GM12864 (cell line): ENCODE results near the gene UQCRQ.

Experiments used
- DNase-seq: peaks from one replicate; pipeline ENCODE4 v3.0.0-alpha.2; 2011; ENCODE audit warnings: low read depth
- H3K4me3 ChIP-seq: 2 replicates; pipeline ENCODE4 v1.5.1; 2011; ENCODE audit warnings: mild to moderate bottlenecking, low read depth, low read length, control low read depth
- CTCF ChIP-seq: IDR thresholded peaks from 2 replicates; pipeline ENCODE4 v1.5.1; 2011; ENCODE audit warnings: low read depth, mild to moderate bottlenecking, moderate library complexity, low read length, control low read depth, inconsistent platforms; ENCODE audit errors: missing control alignments

UQCRQ gene

DNA sequence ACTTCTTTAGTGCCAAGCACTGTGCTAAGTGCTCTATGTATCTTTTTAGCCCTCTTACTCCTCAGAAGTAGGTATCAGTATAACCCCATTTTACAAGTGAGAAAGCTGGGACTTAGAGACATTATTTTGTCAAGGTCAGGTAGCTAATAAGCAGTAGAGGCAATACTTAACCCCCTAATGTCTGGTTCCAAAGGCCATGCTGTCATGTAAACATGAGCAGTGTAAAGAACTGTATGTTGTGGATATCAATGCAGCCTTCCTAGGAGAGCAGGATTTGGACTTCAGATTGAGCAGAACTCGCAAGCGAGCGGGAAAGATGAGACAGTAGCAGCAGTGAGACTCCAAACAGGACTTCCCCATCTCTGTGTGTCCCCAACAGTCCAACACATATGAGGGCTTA is 32.4 kb upstream of the UQCRQ start:
- TF ChIP-seq CTCF: no peak
- no peak overlapping the region for H3K4me3 ChIP-seq

DNA sequence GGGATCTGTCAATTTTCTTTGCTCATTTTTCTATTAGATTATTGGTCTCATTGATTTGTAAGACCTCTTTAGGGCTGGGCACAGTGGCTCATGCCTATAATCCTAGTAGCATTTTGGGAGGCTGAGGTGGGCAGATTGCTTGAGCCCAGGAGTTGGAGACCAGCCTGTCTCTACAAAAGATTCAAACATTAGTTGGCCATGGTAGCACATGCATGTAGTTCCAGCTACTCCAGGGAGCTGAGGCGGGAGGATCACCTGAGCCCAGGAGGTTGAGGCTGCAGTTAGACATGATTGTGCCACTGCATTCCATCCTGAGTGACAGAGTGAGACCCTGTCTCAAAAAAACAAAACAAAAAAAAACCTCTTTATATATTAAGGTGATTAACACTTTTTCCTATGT is 29.6 kb upstream of the UQCRQ start:
- TF ChIP-seq CTCF: no peak
- no peak overlapping the region for H3K4me3 ChIP-seq
- no peak for DNase-seq

More for the DNA sequence above, 32.4 kb upstream of the UQCRQ start:
- DNase-seq: no peak

DNA sequence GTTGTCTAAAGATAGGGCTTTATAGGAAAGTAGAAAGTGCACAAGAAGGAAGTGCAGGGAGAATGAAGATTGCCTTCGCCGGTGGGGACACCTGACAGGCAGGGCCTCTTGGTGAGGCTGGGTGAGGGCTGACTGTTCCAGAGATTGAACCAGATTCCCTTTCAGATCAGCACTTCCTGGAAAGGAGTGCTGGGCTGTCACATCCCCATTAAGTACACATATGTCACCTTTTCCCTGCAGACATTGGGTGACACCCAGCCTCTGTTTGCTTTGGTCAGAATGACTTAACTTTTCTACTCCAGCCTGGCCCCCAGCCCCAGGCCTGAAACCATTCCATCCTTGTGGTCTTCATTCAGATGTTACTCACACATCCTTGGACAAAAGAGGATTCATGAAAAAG is 28.6 kb upstream of the UQCRQ start:
- no peak for DNase-seq
- no peak for TF ChIP-seq CTCF
- no peak overlapping the region for H3K4me3 ChIP-seq

DNA sequence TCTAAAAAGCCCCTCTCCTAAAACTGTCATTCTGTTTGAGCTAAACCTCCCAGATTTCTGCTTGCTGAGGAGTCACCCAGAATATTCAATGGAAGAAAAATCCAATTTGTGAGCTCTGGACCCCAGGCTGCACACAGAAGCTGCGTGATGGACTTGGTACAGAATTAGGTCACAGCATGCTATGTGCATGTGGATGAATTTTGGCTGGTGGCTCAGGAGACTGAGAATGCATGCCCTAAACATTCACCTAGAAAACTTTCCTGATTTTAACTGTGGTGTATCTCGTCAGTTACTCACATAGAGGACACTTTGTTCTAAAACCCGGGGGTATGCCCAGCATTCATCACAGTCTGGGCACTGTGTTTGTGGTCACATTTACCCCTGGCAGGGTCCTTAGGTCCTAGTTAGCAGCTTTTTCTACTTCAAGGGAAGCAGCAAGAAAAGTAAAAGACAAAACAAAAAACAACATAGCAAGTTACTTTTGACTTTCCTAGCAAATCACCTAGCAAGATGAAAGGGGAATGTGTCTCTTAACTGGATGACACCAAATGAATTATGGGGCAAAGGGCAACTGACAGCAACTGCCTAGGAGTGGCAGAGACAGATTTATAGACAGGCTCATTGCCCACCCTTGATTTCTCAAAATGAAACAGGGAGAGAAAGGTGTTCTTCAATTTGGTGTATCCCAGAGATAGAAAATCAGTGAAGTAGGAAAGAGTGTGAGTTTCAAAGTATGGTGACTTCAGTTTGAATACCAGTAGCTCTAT is 27.7 kb upstream of the UQCRQ start:
- DNase-seq: no peak
- no peak overlapping the region for H3K4me3 ChIP-seq
- no peak for TF ChIP-seq CTCF

DNA sequence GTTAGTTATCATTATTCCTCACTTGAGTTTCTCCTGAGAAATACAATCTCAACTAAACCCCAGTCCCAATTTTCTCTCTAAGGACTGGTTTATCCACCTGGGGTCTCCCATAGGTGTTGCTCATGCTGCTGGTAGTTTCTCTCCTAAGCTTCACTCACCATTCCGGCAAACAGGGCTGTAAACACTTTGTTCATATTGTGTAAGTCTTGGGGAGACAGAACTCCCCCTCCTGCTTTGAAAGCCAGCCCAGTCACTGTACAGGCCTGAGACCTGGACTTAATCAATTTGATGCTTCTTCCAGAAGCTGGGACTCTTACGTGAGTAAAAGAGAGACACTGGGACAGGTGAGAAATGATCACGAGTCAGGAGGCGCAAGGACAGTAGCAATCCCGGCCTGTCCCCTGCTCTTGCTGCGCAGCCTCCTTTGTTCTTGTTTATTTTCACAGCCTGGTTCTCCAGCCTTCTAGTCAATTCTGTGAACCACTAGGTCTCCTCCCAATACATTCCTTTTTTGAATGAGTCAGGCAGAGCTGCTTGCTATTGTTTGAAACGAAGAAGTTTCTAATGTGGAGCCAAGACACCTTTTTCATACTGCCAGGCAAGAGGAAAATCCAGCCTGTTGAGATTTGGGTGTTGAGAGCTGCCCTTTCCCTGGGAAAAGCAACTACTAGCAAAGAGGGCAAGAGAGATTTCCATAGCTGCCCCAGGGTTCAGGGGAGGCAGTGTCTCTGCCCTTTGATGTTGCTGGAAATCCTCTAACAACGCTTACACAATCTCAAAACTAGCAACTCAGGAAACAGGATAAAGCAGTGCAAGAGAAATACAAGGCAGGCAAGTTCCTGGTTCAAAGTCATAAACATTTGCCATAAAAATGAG is 26.8 kb upstream of the UQCRQ start:
- TF ChIP-seq CTCF: no peak
- DNase-seq: no peak
- H3K4me3 ChIP-seq: no peak overlapping the region

DNA sequence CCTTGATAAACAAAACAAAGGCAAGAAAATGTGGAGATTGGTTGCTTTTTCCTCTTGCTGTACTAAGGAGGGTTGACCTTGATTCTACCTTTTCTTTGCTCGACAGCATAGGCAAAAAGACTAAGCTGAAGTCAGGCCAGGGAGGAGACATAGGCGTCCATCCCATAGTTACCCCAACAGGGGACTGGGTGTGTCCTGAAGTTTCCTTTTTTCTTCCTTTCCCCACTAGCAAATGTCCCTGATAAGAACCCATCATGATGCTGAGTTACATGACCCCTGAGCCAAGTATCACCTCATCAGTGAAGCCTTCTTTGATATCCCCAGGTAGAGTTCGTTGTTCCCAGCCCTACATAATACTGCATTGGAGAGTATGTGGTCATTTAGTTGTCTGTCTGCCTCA is 26.1 kb upstream of the UQCRQ start:
- H3K4me3 ChIP-seq: no peak overlapping the region
- TF ChIP-seq CTCF: no peak
- no peak for DNase-seq
